ENCODE data around the gene PATE1.

PATE1 gene

GRCh38 chr11:125797641-125798040 lies 51.6 kb downstream of the PATE1 start:
- DNase-seq: no peak
- H3K9me3 ChIP-seq: peaks cover 3 to 25% (median 17%) of the 10 kb centered on the region in 3 donors
- no peaks in the 10 kb centered on the region for H3K36me3 ChIP-seq
- no peak overlapping the region for H3K27ac ChIP-seq
- intact Hi-C loops (cut with DNase I; ENCODE audit: low total_unique reads): no loop called here
- TF ChIP-seq, protein P1, sequence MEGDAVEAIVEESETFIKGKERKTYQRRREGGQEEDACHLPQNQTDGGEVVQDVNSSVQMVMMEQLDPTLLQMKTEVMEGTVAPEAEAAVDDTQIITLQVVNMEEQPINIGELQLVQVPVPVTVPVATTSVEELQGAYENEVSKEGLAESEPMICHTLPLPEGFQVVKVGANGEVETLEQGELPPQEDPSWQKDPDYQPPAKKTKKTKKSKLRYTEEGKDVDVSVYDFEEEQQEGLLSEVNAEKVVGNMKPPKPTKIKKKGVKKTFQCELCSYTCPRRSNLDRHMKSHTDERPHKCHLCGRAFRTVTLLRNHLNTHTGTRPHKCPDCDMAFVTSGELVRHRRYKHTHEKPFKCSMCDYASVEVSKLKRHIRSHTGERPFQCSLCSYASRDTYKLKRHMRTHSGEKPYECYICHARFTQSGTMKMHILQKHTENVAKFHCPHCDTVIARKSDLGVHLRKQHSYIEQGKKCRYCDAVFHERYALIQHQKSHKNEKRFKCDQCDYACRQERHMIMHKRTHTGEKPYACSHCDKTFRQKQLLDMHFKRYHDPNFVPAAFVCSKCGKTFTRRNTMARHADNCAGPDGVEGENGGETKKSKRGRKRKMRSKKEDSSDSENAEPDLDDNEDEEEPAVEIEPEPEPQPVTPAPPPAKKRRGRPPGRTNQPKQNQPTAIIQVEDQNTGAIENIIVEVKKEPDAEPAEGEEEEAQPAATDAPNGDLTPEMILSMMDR (IDR thresholded peaks at IDR 0.05): no peak
- H3K4me3 ChIP-seq: no peak overlapping the region
- H3K27me3 ChIP-seq: no peaks in the 10 kb centered on the region
- H3K4me1 ChIP-seq: no peaks in the 10 kb centered on the region
